ENCODE data around the gene ACSF3.

The ACSF3 gene

GRCh38 chr16:89190150-89190958 is 96.7 kb downstream of the ACSF3 start:
- no peak for DNase-seq (ENCODE audit: low spot score)

GRCh38 chr16:89191033-89191900 is 97.6 kb downstream of the ACSF3 start:
- DNase-seq (ENCODE audit: low spot score), result no peak

GRCh38 chr16:89191901-89192185 is 98.2 kb downstream of the ACSF3 start:
- no peak for DNase-seq (ENCODE audit: low spot score)

- DNase-seq (ENCODE audit: low spot score), result peak; percentile 88
Measured at GRCh38 chr16:89192186-89192955, 98.7 kb downstream of the ACSF3 start.

GRCh38 chr16:89192956-89193575 is 99.4 kb downstream of the ACSF3 start:
- DNase-seq (ENCODE audit: low spot score), result peak; percentile 98

GRCh38 chr16:89193576-89194293 is 100.1 kb downstream of the ACSF3 start:
- DNase-seq (ENCODE audit: low spot score), result no peak

- no peak for DNase-seq (ENCODE audit: low spot score)
Measured at GRCh38 chr16:89194340-89195311, 101.0 kb downstream of the ACSF3 start.

- no peak for DNase-seq (ENCODE audit: low spot score)
Measured at GRCh38 chr16:89195521-89196171, 102.0 kb downstream of the ACSF3 start.

GRCh38 chr16:89197033-89197632 is 103.5 kb downstream of the ACSF3 start:
- DNase-seq (ENCODE audit: low spot score), result no peak

GRCh38 chr16:89197633-89198416 is 104.2 kb downstream of the ACSF3 start:
- no peak for DNase-seq (ENCODE audit: low spot score)

GRCh38 chr16:89198417-89199240 is 105.0 kb downstream of the ACSF3 start:
- no peak for DNase-seq (ENCODE audit: low spot score)

- peak; percentile 30 for DNase-seq (ENCODE audit: low spot score)
Measured at GRCh38 chr16:89199241-89200123, 105.8 kb downstream of the ACSF3 start.

- peak; percentile 80 for DNase-seq (ENCODE audit: low spot score)
Measured at GRCh38 chr16:89200124-89200849, 106.6 kb downstream of the ACSF3 start, which contains the start of gene SLC22A31. TSS of gene SLC22A31 (minus strand) at chr16:89200537. CDS start at chr16:89200501, 36 bp downstream.

GRCh38 chr16:89200850-89201411 is 107.3 kb downstream of the ACSF3 start:
- peak; percentile 25 for DNase-seq (ENCODE audit: low spot score)

All from HuH-7 (cell line).